NCI-H1694 treated with DMSO at 0.1 percent for 48 hours (cell line): Measurements from ENCODE around the gene SUDS3.

Experiments
- DNase-seq: peaks from one replicate; lab custom pipeline; 2025; lab: John Stamatoyannopoulos, UW

Gene SUDS3

DNA sequence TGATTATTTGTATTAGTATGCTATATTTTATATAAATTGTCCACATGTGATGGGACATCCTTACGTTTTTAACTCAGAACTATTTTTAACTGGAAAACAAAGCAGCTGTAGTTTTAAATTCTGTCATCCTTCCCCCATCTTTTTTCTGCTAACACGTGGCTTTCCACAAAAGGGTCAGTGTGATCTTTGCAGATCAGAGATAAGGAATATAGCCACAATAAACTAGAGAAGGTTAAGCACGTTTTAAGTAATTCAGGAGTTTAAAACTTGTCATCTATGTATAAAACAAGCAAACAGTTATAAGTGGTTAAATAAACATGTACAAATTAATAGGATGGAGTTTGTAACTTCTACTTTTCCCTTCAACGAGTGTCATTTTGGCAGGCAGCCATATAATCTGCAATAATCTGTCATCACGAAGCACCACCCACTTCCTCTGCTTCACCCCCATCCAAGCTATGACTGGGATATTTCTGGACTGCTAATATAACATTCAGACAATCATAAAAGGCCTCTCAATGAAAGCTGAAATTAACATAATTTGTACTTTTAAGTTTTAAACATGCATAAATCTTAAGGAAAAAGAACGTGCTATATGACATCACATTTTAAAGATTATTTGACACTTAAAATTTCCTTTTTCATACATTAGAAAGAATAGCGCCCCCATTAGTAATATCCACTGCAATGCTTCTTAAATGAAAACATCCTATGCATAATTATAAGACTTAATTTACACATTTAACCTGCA is 18.9 kb upstream of the SUDS3 start:
- DNase-seq: no peak

DNA sequence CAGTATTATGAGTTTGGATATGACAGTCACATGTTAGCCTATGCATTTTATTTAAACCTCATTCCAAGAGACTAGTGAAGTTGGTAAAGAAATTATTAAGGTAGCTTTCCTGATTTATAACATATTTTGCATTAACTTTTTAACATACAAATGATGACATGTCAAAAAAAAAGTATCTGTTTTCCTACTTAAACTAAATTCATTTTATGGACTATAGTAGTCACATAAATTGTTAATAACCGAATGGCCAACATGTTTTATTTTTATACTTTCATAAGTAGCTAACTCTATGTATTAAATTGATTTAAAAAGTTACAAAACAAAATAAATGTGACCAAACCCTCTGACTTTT is 18.4 kb upstream of the SUDS3 start:
- no peak for DNase-seq

DNA sequence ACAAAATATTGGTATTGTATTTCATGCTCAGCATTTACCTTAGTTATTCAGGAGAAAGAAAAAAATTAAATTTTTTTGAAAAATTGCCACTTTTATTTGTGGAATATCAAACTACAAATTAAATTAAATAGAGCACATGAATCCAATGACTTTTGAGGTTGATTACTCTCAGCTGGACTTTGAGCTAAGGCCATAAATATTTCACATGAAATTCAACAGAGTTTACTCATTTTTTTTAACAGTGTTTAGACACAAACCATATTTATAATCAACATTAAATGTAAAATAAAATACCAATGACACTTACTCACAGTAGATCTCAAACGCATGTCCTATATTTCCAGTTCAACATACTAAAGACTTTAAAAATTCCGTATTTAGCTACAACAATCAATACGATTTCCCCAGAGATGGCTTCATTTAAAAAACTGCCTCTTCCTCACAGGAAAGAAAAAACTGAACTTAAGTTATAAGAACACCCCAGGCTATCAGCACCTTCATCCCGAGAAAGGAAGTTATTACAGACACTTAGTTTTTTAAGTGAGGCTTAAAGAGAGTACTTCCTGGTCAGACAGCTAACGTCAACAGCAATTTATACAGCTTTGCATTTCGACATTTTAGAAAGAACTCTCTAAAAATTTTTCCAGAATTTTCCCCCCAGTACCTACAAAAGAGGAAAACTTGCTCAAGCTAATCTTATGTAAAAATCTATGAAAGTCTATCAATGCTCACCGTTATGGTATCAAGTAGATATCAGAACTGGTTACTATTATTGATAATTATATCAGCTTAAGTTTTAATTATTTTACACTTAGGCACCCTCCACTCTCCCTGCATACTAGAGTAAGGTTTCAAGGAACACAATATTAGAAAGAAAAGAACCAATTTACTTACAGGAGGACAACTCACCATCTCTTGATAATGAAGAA is 17.5 kb upstream of the SUDS3 start:
- no peak for DNase-seq

DNA sequence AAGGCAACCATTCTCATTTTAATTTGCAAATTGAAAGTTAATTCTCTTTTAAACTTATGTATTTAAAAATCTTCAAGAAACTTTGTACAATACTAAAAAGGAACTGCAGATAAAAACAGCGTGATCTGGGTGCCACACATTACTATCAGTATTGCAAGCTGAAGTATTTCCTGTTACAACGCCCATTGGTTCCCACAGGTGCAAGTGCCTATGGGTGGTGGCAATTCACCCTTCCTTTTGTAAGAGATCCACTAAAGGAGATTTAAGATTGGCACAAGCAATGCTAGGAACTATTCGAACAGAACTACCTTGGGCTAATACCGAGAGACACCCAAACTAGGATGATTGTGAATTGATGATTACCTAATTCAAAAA is 16.8 kb upstream of the SUDS3 start:
- no peak for DNase-seq

DNA sequence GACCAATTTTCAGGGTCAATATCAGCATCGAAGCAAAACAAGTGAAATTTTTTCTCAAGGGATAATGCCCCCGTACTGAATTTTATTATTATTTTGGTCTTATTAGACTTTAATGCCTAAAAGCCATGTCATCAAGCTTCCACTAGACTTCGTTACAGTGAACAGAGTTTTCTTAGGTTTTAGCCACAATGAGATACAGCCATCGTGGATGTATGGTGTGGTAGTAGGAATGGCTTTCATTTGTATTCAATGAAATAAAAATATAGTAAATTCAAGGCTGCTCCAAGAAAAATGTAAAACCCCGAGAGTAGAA is 15.3 kb upstream of the SUDS3 start:
- no peak for DNase-seq

DNA sequence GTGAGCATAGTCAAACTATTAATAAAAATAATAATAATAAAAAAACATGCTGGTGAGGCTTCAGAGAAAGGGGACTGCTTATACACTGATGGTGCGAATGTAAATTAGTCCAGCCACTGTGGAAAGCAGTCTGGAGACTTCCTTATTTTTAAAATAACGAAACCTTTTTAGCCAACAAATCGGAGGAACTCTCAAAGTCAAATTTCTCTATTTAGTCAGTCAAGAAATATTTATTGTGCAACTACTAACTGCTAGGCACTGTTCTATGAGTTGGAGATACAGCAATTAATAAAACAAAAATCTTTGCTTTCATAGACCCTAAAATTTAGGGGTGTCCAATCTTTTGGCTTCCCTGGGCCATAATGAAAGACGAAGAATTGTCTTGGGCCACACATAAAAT is 14.5 kb upstream of the SUDS3 start:
- no peak for DNase-seq

DNA sequence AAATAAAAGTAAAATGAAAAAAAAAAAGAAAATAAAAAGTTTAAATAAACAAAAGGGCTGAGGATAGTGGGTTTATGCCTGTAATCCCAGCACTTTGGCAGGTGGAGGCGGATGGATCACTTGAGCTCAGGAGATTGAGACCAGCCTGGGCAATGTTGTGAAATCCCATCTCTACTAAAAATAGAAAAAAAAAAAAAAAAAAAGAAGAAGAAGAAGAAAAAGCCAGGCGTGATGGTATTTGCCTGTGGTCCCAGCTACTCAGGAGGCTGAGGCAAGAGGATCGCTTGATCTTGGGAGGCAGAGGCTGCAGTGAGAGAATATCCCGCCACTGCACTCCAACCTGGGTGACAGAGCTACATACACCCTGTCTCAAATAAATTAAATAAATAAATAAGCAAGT is 7.5 kb upstream of the SUDS3 start:
- no peak for DNase-seq

DNA sequence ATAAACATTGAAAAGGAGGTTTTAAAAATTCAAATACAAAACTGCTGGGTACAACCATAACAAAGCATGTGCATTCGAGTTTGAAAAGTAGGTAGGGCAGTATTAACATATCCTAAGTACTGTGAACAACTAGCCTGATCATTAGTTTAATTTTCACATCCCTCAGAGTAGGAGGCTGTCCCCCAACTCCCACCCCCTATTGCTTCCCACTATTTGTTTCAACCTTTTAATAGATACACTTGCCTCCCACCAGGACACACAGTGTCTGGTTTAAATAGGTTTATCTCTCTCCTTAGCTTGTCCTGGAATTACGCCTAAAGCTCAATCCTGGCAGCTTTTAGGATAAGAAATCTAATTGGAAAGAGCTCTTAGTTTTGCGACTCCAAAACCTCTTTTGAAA is 5.8 kb upstream of the SUDS3 start:
- no peak for DNase-seq

DNA sequence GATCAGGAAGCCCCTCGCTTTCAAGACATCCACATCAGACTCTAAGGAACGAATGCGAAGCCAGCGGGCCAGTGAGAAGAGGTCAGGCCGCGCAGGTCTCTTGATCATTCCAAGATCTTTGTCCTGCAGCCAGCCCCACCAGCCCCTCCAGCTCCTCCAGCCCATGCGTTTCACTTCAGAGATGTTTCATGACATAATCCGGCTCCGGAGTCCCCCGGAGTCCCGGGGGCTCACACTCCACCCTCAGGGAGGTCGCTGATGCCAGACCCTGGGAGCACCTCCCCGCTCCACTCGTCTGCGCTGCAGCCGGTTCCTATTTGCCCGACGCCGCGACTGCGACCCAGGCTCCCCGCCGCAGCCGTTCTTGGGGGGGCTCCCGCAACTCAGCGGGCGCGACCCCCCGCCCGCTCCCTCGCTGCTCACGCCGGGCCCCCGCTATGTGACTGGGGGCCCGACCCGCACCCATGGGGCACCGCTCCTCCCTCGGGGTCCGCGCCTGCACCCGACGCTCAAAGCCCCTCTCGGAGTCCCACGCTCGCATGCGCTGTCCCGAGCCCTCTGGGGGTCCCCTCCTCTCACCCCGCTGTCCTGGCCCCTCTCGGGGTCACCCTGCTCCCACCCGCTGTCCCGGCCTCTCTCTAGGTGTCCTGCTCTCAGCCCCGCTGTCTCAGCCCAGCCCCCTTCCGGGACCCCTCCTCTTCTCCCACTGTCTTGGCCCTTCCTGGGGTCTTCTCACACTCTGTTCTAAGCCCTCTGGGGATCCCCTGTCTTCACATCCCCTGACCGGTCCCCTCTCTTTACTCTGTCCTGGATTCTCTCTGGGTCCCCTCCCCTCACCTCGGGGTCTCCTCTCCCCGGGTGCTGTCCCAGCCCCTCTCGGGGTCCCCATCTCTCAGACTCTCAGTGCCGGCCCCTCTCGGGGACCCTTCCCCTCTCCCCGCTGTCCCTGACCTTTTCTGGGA is 4.8 kb upstream of the SUDS3 start:
- DNase-seq: no peak

DNA sequence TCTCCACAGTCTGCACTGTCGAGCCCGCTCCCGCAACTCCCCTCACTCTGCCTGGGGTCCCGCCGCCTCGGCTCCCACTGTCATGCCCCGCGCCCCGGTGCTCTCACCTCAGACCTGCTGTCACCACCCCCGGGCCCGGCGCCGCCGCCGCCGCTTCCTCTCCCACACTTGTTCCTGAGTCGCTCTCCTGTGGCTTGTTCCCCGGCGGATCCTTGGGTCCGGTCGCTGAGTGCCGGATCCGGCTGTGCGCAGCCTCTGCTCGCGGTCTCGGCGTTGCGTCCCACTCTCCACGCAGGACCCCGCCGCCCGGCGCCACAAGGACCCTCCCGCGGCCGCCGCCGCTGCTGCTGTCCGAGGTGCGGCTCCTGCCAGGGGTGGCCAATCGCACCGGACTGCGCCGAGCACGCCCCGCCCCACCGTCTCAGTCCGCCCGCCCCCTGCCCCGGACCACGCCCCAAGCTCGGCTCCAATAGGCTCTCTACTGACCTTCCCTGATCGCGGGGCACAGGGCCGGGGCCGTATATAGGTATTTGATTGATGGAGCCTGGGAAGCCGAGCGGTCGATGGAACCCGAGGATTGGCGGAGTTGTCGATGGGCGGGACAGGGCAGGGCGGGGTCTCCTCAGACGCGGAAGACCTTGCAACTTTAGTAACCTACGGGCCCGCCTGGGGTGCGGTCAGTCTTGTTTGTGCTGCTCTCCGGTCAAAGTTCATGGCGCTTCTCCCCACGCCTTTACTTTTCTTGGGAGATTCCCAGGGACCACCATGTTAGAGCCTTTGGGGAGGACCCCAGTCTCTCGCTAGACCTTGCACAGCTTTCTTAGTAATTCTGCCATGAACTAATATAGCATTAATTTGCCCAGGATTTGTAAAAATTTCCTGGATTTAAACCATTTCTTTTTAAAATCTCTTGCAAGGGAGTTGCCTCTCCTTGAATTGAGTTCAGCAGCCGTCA is 3.5 kb upstream of the SUDS3 start, which contains the start of gene TAOK3:
Gene TAOK3 (minus strand): TSS at position 367 of the 955 bp plus-strand sequence. CDS start 117,340 bp downstream, outside the sequence.
- DNase-seq: peak; percentile 93

DNA sequence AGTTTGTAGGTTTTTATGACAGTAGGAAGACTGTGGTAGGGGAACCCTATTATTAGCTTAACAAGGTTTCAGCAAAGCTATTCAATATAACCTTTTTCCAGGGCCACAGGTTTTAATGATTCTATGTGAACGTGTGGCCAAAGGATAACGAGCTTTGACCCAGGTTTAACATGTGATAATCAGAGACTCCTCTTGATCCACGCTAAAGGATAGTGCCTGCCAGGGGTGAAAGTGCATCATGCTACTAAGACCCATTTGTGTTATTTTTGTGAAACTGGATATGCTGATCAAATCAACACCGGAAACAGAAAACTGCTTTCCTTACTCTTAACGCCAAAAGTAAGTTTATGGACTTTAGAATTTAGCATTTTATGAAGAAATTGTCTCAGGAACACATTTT is 2.7 kb upstream of the SUDS3 start:
- no peak for DNase-seq

DNA sequence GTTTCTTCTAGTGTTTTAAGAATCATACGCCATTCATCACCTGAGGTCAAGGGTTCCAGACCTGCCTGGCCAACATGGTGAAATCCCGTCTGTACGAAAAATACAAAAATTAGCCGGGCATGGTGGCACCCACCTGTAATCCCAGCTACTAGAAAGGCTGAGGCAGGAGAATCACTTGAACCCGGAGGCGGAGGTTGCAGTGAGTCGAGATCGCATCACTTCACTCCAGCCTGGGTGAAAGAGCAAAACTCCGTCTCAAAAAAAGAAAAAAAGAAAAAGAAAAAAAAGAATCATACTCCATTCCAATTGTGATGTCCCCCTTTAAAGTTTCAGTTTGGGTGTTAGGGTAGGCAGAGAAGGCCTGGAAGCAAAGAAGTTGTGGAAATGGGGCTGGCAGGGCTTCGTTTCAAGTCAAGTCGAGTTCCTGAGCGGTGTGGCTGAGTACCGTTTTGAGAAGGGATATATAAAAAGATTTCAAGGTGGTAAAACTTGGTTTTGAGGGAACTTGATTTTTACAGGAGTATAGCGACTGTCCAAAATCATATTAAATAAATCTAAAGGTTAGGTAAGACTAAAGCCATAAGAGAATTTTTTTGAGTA is 2.1 kb upstream of the SUDS3 start:
- no peak for DNase-seq

DNA sequence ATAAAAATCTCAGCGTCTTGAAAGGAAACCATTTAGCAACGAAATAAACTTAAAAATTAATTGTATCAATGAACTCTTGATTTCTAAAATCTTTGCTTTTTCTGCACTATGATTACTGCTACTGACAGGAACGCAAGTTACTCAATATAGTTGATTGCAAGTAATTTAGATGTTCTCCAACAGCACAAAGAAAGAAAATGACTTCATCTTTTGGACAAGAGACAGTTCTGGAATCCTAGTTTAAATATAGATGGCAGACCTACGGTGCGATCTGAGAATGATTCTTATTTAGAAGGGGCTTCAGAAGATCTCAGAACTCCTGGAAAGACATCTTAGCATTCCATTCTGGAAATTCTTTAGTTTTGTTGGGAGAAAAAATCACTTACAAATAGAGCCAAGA is 1.4 kb upstream of the SUDS3 start:
- no peak for DNase-seq

DNA sequence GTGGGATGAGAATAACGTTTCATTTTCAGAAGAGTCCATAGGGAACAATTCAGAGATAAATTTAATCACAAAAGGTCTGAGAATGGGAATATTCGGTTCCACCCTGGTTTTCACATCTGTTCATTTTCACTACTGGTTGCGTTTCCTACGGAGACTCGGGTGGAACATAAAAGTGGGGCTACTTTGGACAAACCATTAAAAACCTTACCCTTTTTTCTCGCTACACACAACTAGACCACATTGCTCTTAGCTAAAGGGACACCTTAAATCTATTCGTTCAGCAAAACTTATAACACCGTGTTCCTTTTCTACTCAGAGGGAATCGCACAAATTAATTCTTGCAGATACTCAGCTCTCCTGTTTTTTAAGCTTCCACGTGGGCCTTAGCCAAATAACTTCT is 1.0 kb upstream of the SUDS3 start:
- DNase-seq: no peak

DNA sequence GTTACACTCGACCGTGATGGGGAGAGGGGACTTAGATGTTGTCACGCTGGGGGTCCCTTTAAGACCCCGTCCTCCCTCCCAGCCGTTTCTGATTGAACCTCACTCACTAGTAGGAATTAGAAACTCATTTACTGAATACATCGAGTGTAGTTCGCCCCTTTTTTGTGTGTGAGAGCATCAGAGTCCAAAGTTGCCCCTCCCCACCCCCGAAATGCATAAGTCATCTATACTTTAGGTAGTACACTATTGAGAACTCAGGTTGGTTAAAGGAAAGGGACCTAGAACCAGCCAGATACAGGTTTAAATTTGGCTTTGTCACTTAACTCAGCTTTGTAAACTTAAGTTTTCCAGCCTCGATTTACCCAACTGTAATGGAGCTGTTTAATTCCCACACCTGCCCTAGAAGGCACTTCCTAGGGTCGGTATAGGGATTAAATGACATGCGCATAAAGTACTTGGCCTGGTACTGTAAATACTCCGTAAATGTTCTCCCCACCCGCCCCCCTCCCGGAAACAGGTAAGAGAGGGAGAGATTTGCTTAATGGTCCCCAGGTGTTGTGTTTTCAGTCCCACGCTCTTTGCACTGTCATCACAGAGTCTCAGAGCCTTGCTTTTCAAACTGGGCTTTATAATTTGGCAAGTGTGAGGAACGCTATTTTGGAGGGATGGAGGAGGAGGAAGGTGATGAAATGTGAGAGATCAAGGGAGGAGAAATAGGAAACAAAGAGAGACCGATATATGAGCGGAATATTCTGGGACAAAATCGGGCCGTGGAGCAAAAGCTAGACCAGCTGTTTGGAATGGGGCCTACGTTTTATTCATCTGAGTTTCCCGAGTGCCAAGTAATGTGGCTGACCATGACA is 897 bp downstream of the SUDS3 start:
- DNase-seq: no peak

DNA sequence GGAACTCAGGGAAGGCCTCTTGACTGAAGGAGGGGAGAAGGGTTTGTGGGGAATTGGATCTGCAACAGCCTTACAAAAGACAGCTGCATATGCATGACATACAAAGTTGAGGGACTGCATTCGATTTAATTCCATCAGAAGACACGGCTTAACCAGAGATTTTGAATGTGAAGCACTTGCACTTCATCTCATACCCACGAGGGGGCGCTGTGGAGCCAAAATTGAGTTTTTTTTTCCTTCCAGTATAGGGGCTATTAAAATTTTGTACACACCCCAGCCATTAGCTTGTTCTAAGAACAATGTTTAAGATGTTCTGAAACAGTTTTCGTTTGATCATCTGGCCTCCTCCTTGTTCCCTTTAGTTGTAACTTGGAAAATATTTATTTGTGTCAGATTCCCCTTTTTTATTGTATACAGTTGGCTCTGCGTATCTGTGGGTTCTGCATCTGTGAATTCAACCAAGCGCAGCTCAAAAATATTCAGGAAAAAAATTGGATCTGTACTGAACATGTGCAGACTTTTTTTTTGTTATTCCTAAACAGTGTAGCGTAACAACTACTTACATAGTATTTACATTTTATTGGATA is 1.6 kb downstream of the SUDS3 start:
- DNase-seq: peak; percentile 61

DNA sequence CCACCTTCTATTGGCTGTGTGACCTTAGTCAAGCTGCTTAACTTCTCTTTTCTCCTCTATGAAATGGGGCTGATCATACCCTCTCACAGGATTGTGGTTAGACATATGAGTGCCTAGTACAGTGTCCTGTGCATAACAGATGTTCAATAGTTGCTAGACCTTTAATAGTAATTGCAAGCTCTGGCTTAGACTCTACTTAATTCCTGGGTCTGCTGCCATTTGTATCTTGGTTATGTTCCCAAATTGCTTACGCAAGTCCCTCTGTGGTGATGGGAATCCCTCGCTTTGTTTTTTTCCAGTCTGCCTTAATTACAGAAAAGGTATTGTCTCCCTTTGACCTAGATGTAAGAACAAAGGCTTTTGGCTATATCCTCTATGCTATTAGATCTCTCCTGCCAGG is 15.1 kb downstream of the SUDS3 start:
- DNase-seq: no peak

DNA sequence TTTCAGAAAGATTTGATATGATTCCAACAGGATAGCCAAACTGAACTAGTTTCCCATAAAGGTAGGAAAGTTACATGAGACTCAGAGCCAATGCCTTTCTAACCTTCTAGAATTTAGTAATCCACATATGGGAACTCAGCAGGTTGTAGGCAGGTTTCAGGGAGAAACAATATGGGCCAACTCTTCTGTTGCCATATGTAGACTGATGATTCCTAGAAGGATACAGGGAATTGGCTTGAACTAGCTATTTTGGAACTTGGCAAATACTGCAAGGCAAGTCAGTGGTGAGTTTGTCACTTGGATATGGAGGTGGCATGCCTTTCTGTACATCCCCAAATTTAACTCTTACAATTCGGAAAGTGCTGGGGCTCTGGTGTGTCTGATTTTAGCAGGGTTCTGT is 15.5 kb downstream of the SUDS3 start:
- no peak for DNase-seq

DNA sequence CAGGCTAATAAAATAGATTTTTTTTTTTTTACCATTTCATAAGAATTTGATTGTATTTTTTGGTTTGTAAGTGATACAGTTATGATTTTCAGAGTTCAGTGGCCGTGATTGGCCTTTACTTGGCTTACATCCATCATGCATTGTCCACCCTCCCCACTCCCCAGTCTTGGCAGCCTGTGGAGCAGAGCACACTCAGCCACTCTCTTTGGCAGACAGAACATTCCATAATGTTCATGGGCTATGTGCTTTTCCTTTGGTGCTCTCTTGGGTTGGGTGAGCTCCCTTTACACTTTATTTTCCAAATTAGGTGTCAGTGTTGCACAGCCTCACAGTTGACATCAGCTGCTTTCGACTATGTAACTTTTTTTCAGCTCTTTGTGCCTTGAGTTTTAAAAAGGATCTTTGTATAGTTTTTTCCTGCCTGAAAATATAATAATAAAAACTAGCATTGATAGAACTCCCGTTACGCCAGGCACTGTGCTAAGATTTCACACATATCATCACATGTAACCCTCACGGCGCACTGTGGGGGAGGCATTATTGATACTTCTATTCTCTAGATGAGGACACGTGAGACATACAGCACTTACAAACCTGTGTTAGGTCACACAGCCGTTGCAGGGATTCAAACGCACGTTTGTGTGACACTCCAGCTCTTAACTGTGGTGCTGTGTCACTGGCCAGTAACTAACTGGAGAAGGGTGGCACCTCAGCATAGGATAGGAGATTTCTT is 21.5 kb downstream of the SUDS3 start:
- no peak for DNase-seq
